T-helper 2 cell (primary cell): ENCODE measurements around the gene RFX2.
"Not testable (repeated sequence)": the region's sequence is repeated elsewhere in the genome, so short reads cannot be mapped to it uniquely, and the experiment has no call there.

ENCODE experiments used
- DNase-seq, 5 experiments: peaks; one replicate each; pipeline versions ENCODE4 v3.0.0 to v3.0.0-alpha.2; 2012 to 2022

Gene RFX2

DNA sequence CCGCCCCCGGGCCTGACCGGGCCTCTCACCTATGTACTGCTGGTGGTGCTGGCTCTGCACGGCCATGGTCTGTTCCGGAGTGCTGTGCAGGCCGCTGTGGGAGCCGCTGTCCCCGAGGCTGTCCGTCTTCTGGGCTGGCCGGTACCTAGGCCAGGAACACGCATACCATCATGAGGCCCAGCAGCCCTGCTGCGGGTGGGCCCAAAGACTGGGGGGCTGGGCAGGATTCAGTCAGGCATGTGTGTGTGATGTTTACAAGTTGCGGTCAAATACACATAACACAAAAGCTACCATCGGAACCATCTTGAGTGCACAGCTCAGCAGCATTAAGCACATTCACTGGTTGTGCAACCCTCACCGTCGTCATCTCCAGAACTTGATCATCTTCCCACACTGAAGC, 100.2 kb downstream of the RFX2 start:
- DNase-seq = no peak

GRCh38 chr19:6007866-6008265, 102.4 kb downstream of the RFX2 start:
- no peak for DNase-seq

DNA sequence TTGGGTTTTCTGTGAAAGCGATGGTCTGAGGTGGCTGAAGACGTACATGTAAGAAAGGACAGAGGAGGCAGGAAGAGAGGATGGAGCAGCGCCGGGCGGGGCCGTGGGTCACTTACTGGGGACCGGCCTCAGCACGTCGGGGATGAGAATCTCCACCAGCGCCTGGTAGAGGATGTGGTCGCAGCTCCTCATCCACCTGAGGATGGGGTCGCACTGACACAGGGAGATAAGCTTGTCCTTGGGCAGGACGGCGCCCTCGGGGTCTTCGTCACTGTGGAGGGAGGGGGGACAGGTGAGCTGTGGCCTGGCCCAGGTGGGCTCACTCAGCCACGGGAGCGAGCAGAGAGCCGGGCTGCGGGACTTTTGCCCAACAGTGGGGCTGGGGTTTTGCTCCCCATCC, 103.4 kb downstream of the RFX2 start:
- no peak for DNase-seq

- DNase-seq = not testable (repeated sequence)
Observed at GRCh38 chr19:6006070-6006446, 104.2 kb downstream of the RFX2 start.

DNA sequence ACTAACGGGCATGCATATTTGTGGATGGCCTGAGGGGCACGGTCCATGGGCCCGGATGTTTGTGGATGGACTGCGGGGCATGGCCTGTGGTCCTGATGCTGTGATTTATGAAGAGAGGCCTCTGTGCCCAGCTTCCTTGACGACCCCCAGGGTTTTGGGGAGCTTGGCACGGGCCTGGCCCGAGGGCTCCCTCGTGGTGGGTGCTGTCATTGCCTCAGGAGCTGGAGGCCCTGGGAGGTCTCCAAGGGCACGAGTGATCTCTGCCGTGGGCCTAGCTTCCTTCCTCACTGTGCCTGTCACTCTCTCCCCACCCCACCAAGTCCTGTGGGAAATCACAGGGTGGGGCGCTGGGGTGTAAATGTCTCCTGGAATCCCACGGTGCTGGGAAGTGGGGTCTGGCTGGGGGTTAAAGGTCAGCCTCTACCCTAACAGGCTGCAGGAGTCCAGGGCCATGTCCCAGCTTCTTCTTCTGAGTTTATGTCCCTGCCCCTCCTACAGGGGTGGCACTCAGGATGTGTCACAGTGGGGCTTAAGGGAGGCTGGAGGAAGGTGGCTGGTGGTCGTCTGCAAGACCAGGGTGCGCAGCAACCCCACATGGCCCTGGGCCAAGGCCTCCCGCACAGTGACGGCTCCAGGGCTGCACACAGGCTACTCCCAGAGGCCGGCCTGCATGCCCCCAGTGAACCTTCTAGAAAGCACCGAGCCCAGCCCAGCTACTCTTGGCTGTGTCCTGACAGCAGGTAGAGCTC, 104.8 kb downstream of the RFX2 start:
- no peak for DNase-seq

DNA sequence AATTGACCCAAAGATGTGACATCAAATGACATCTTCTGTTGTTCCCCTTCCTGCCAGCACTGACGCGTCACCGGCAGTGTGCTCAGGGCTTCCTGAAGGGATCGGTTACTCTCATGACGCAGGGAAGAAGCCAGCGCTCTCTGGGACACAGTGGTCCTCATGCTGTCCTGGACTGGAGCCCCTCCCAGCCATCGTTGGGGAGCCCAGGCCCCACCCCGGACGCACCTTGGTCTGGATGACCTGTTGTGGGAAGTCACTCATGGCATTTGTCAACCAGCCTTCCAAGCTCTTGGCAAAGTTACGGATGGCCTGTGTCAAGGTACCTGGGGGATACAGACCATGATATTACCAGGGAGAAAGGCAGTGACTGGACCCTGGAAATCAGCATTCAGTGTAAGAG, 106.3 kb downstream of the RFX2 start:
- no peak for DNase-seq

DNA sequence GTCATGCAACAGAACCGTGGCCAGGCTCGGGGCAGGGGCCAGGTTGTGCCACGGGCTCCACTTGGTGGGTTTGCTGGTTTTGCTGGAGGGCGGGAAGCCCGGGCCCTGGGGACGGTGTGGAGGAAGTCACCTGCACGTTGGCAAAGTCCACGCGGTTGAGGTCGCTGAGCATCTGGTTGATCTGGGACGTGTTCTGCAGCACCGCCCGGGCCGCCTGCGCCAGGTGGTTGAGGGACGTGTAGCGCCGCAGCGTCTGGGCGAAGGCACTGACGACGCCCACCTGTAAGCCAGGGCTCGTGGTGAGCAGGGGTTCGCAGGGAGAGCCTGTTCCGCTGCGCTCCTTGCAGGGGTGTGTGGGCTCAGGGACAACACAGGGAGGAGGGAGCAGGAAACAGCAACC, 107.7 kb downstream of the RFX2 start:
- no peak for DNase-seq

DNA sequence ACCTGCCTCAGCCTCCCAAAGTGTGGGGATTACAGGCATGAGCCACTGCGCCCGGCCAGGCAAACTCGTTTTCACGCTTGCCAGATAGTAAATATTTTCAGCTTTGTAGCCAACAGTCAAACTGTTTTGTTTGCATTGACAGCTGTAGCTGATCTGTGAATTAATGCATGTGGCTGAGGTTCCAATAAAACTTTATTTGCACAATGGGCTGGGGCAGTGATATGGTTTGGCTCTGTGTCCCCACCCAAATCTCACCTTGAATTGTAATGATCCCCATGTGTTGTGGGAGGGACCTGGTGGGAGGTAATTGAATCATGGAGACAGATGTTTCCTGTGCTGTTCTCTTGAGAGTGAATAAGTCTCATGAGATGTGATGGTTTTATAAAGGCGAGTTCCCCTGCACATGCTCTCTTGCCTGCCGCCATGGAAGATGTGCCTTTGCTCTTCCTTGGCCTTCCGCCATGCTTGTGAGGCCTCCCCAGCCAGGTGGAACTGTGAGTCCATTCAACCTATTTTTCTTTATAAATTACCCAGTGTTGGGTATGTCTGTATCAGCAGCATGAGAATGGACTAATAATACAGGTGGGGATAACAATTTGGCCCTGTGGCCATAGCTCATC, 110.0 kb downstream of the RFX2 start:
- DNase-seq = no peak

DNA sequence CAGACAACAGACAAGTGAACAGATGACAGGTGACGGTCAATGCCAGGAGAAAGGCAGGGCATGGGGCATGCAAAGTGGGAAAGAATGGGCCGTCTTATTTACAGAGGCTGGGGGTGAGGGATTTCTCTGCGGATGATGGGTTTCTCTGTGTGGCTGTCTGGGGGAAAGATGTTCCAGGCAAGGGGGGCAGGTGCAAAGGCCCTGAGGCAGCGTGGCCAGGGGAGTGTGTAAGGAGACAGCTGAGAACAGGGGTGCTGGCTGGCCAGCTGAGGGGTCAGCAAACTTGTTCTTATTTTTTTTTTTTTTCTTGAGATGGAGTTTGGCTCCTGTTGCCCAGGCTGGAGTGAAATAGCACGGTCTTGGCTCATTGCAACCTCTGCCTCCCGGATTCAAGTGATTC, 110.6 kb downstream of the RFX2 start:
- no peak for DNase-seq

DNA sequence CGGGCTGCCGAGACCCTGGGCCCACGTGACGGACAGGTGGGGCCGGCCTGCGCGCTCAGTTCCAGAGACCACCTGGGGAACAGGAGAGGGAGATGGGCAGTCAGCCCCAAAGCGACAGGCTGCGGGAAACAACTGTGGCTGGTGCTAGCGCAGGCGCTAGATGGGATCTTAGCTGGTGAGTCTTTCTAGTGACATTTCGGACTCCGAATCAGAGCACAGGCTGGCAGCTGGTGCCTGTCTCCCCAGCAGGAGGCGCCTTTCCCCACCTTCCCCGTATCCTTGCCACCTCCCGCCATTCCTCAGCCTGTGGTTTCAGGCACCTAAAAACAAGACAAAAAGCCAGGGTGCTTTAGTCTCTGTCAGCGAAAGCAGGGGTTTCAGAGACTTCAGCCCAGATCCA, 112.9 kb downstream of the RFX2 start:
- DNase-seq = no peak

DNA sequence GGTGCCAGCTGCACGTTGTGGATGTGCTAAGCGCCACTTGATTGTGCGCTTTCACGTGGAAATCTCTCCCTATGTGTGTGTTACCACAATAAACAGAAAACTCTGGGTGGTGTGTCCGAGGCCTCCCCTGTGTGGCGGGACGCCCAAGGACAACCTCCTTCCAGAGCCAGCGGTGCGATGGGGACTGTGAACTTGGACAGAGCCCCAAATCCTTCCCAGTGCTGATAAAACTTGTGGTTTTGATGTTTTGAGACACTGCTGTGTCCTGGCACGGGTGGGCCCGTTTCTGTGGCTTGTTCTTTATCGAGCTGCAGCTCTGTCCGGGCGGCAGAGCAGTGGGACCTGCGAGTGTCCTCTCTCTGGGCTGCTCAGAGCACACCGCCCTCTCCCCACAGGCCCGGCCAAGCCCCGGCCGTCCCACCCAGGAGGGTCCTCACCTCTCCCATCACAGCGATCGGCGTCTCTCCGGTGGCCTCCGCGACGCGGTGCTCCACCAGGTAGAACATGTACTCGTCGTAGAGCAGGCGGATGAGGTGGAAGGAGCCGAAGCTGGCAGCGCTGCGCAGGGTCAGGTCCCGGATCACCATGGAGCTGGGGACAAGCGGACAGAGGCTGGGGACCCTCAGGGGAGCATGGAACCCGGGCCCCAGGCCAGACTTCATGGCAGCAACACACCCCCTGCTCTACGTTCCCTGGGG, 113.5 kb downstream of the RFX2 start:
- DNase-seq = no peak

- DNase-seq = no peak
Observed at GRCh38 chr19:5996102-5996501, 114.2 kb downstream of the RFX2 start.

DNA sequence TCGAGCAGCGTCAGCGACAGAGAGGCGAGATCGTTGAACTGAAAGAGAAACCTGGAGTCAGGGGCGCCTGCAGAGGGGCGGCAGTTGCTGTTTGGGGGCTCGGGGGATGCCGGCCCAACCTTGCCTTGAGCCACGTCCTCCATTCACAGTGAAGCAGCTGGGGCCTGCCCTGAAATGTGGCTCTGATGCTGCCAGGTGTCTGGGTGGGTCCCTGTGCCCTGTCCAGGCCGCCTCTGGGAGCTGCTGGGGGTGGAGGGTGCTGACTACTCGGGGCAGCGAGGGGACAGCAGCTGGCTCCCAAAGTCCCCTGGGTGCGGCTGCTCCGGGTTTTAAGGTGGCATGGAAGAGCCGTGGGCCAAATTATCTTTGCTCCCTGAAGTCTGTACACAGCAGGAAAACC, 114.7 kb downstream of the RFX2 start:
- no peak for DNase-seq

- DNase-seq = no peak
Observed at GRCh38 chr19:5994405-5995165, 115.7 kb downstream of the RFX2 start.

DNA sequence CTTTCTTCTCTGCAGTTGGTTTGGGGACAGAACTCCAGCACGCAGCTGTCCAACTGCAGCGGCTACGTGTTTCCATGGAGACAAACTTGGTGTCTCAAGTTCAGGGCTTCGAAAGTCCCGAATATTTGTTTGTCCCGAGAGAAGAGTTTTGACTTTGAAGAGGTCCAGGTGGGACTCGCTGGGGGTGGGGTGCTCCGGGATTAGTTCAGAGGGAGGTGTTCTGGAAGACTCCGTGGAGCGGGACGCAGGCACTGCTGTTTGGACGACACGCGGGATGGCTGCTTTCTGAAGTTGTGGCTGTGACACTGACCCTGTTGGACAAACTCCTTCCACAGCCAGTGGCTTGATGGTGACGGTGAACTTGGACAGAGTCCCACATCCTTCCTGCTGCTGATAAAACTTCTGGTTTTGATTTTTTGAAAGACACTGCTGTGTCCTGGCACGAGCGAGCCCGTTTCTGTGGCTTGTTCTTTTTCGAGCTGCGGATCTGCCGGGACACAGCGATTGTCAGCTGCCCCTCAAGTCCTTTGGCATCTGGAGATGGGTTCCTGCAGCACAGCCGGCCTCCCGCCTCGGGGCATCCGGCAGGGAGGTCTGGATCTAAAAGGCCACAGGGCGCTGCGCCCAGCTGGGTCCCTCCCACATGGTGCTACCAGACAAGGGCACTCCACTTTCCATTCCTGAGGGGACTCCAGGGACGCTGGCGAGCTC, 116.5 kb downstream of the RFX2 start:
- no peak for DNase-seq

- DNase-seq = no peak
Observed at GRCh38 chr19:5993201-5993600, 117.1 kb downstream of the RFX2 start.

GRCh38 chr19:5992756-5993155, 117.5 kb downstream of the RFX2 start:
- no peak for DNase-seq

DNA sequence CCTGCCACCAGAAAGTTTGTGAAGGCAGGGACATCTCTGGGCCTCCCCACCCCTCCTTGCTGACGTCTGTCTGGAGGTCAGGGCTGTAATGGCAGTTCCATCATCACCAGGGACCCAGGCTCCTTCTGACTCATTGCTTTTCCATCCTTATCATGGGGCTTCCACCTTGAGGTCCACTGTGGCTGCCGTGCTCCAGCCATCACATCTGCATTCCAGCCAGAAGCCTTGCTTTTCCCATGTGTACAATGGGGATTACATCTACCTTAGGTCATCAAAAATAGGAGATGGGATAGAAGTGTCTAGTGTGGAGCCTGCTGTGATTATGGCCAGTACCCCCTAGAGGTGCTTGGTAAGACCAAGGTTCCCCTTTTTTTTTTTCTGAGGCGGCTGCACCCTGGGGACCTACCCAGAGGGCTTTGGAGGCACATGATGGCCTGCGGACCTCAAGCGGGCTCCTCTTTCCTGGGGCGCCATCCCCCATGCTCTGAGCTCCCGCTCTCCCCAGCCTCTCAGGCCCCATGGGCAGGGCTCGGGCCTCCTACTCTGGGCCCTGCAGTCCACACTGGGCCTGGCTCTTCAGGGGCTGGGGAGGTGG, 119.0 kb downstream of the RFX2 start:
- no peak for DNase-seq

- no peak for DNase-seq
Observed at GRCh38 chr19:5990289-5990797, 120.0 kb downstream of the RFX2 start.

DNA sequence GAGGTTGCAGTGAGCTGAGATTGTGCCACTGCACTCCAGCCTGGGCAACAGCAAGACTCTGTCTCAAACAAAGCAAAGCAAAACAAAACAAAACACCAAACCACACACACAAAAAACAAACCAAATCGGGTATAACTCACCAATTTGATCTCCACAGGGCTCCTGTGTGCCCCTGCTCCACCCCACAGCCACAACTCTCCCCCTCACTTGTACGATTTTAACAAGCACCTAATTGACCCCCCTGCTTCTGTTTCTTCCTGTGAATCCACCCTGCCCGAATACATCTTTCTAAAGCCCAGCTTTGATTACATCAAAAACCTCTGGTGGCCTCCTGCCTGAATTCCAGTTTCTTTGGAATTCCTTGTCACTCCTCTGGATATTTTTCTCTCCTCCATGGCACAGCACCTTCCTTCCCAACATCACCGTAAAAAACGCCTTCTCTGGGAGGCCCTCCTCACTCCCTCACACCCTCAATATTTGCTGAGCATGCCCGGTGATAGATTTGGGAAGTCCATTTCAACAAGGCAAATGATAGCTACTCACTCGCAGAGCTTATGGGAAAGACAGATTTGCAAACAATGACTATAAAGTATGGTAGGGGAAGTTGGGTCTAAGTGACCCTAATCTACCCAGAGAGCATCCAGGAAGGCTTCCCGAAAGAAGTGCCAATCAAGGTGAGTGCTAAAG, 120.8 kb downstream of the RFX2 start:
- DNase-seq = no peak
